GM18520 (cell line): ENCODE results near the gene MYNN.

ENCODE experiments used
- ATAC-seq: cut with Tn5 transposase; IDR thresholded peaks from one replicate; pipeline ENCODE4 v1.9.1; 2021; ENCODE audit not compliant: unreplicated experiment

The MYNN gene

GRCh38 chr3:169822983-169823382 lies 49.8 kb downstream of the MYNN start:
- no peak for ATAC-seq

GRCh38 chr3:169825316-169825715 lies 52.1 kb downstream of the MYNN start:
- no peak for ATAC-seq

- no peak for ATAC-seq
Observed at GRCh38 chr3:169827712-169828111, 54.5 kb downstream of the MYNN start.

GRCh38 chr3:169835533-169835932 lies 62.3 kb downstream of the MYNN start:
- no peak for ATAC-seq

GRCh38 chr3:169836078-169836941 lies 63.1 kb downstream of the MYNN start:
- ATAC-seq: peak; percentile 43

GRCh38 chr3:169836942-169837275 lies 63.7 kb downstream of the MYNN start:
- ATAC-seq: no peak

- no peak for ATAC-seq
Observed at GRCh38 chr3:169838511-169839030, 65.4 kb downstream of the MYNN start.
